A673 (cell line): ENCODE results near the gene SYP. TPM values are rescaled to one million over a fixed set of nuclear protein-coding genes. Genes with fewer than 3 reads are reported as not detected.
A peak's percentile ranks its signal among the peaks of the same experiment; 100 is the strongest.

Source experiments
- BruUV-seq: library from RNA; stranded (reverse); fragments of 400-500 nt; replicated peaks from 2 replicates; lab custom pipeline; 2021; lab: Mats Ljungman, UMichigan
- CTCF ChIA-PET: fragments of 300-600 bp; sonication (Branson Sonifier 250); formaldehyde crosslinking; loops from one replicate; lab custom pipeline; 2022; ENCODE audit warnings: antibody characterized with exemption; lab: Charles Lee
- POLR2A ChIA-PET: fragments of 300-600 bp; sonication (Branson Sonifier 250); formaldehyde crosslinking; loops from one replicate; lab custom pipeline; 2022; ENCODE audit warnings: antibody characterized with exemption; ENCODE audit not compliant: low non-redundant PET; lab: Charles Lee
- DNase-seq: peaks from one replicate; pipeline ENCODE4 v3.0.0-alpha.2; 2015; ENCODE audit warnings: low spot score
- H3K27ac ChIP-seq: fragments of 200-600 bp; sonication (generic); 2 replicates; pipeline ENCODE4 v1.5.1; 2016; ENCODE audit warnings: mixed run types, low read depth, mild to moderate bottlenecking, mixed read lengths, antibody characterized with exemption, low read length; ENCODE audit not compliant: poor library complexity, severe bottlenecking
- H3K27me3 ChIP-seq: fragments of 200-600 bp; sonication (generic); replicated peaks from 2 replicates; pipeline ENCODE4 v1.6.1; 2017; ENCODE audit warnings: mixed run types, low read depth, mild to moderate bottlenecking, mixed read lengths, antibody characterized with exemption, low read length; ENCODE audit not compliant: insufficient read depth, poor library complexity
- H3K36me3 ChIP-seq: fragments of 200-600 bp; sonication (generic); 2 replicates; pipeline ENCODE4 v1.6.1; 2016; ENCODE audit warnings: mixed run types, mild to moderate bottlenecking, mixed read lengths, antibody characterized with exemption, low read length; ENCODE audit not compliant: insufficient read depth, poor library complexity, severe bottlenecking
- H3K4me1 ChIP-seq: fragments of 200-600 bp; sonication (generic); 2 replicates; pipeline ENCODE4 v1.6.1; 2017; ENCODE audit warnings: mixed run types, mild to moderate bottlenecking, mixed read lengths, antibody characterized with exemption, low read length; ENCODE audit not compliant: insufficient read depth, poor library complexity, severe bottlenecking
- H3K4me3 ChIP-seq: fragments of 200-600 bp; sonication (generic); 2 replicates; pipeline ENCODE4 v1.5.1; 2016; ENCODE audit warnings: low read depth, mixed run types, mild to moderate bottlenecking, mixed read lengths, low read length; ENCODE audit not compliant: poor library complexity, severe bottlenecking
- H3K9me3 ChIP-seq: fragments of 200-600 bp; sonication (generic); 2 replicates; pipeline ENCODE4 v1.6.1; 2016; ENCODE audit warnings: mixed run types, low read depth, mild to moderate bottlenecking, mixed read lengths, antibody characterized with exemption, low read length; ENCODE audit not compliant: poor library complexity, severe bottlenecking
- EZH2 ChIP-seq: fragments of 200-600 bp; sonication (generic); IDR thresholded peaks from 2 replicates; pipeline ENCODE4 v1.6.1; 2017; ENCODE audit warnings: borderline replicate concordance, low read depth, mild to moderate bottlenecking, mixed read lengths, antibody characterized with exemption, low read length; ENCODE audit not compliant: poor library complexity, severe bottlenecking
- intact Hi-C: fragments of 100-400 bp; cut with micrococcal nuclease; formaldehyde crosslinking; loops from one replicate; pipeline ENCODE4 v1.10.0; 2022; ENCODE audit not compliant: unreplicated experiment
- total RNA-seq: library from RNA; stranded (reverse); gene quantifications from 2 replicates; pipeline ENCODE4 v1.2.3, GENCODE V29; 2021
- TF ChIP-seq, protein P1 (sequence below): fragments of 300-800, 200-600 bp; sonication (generic); conservative IDR thresholded peaks from 2 replicates; pipeline ENCODE4 v1.5.1; 2017; ENCODE audit warnings: low read depth, mild to moderate bottlenecking, antibody characterized with exemption, low read length, moderate library complexity, mixed read lengths

Gene SYP
- total RNA-seq, 1 experiment from 2014 or later, result 14.6 TPM

DNA sequence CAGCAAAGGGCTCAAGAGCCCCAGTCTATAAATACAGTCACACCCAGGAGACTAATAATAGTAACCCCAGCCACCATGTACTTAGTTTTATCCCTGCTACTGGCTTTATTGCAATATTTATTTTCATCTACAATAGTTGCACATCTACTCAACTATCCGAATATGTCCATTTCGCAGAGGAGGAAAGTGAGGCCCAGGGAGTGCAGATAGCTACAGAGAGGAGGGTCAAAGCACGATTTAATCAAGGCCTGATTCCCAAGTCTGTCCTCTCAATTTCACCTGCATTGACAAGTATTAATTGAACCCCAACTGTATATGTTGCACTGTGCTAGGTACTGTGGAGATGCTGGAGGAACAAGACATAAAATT is 32.3 kb downstream of the SYP start:
- TF ChIP-seq, protein P1, sequence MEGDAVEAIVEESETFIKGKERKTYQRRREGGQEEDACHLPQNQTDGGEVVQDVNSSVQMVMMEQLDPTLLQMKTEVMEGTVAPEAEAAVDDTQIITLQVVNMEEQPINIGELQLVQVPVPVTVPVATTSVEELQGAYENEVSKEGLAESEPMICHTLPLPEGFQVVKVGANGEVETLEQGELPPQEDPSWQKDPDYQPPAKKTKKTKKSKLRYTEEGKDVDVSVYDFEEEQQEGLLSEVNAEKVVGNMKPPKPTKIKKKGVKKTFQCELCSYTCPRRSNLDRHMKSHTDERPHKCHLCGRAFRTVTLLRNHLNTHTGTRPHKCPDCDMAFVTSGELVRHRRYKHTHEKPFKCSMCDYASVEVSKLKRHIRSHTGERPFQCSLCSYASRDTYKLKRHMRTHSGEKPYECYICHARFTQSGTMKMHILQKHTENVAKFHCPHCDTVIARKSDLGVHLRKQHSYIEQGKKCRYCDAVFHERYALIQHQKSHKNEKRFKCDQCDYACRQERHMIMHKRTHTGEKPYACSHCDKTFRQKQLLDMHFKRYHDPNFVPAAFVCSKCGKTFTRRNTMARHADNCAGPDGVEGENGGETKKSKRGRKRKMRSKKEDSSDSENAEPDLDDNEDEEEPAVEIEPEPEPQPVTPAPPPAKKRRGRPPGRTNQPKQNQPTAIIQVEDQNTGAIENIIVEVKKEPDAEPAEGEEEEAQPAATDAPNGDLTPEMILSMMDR, result no peak
- no peak for TF ChIP-seq EZH2
- Histone ChIP-seq H3K4me3 (no peak overlapping the region), H3K4me1 (peaks cover 6% of the 10 kb centered on the region), H3K27me3 (no peaks in the 10 kb centered on the region), H3K27ac (no peak overlapping the region), H3K9me3 (no peaks in the 10 kb centered on the region), H3K36me3 (no peaks in the 10 kb centered on the region)
- POLR2A ChIA-PET, result no interaction called here
- CTCF ChIA-PET, result no interaction called here
- no TSS peak for BruUV-seq
- intact Hi-C loops, result no loop called here
- DNase-seq, result no peak

DNA sequence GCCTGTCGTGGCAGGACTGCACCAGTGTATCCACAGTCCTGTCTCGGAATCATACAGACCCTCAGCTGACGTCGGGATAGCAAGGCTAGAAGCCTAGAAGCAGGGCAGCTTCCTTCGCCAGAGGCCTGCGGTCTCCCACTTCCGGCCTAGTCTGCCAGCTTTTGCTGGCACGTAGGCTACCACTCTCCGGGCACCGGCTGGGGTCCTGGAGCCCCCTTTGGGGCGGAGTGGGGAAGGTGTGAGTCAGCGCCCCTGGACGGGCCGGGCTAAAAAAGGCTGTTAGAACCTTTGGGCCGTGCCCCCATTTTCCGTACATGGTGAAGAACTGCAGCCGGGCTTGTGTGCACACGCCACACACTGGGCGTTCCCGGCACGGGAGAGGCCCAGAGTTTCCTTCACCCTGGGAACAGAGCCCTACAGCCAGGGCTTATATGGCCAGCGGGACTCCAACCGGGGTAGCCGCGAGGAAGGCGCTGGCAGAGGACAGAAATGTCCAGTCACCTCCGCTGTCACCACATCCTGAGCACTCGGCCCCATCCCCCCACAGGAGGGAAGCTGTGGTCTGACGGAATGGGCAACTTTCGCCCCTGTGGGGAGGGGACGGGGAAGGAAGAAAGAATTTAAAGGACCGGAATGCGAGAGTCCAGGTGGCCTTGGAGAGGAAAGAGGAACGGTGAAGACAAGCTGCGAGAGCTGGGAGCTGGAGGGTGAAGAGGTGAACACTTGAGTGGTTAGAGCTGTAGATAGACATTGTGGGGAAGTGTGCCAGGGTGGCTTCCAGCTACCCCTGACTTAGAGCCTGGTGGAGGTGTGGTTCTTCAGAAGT is 32.9 kb downstream of the SYP start:
- no peak overlapping the region for H3K27ac ChIP-seq
- TF ChIP-seq, protein P1, result no peak
- no peak for TF ChIP-seq EZH2
- ChIA-PET POLR2A (no interaction called here), CTCF (no interaction called here)
- H3K4me1 ChIP-seq, result peaks cover 6% of the 10 kb centered on the region
- BruUV-seq, result no TSS peak
- no peaks in the 10 kb centered on the region for H3K36me3 ChIP-seq
- no peaks in the 10 kb centered on the region for H3K9me3 ChIP-seq
- no peaks in the 10 kb centered on the region for H3K27me3 ChIP-seq
- no peak overlapping the region for H3K4me3 ChIP-seq
- DNase-seq, result no peak
- intact Hi-C loops, result no loop called here

DNA sequence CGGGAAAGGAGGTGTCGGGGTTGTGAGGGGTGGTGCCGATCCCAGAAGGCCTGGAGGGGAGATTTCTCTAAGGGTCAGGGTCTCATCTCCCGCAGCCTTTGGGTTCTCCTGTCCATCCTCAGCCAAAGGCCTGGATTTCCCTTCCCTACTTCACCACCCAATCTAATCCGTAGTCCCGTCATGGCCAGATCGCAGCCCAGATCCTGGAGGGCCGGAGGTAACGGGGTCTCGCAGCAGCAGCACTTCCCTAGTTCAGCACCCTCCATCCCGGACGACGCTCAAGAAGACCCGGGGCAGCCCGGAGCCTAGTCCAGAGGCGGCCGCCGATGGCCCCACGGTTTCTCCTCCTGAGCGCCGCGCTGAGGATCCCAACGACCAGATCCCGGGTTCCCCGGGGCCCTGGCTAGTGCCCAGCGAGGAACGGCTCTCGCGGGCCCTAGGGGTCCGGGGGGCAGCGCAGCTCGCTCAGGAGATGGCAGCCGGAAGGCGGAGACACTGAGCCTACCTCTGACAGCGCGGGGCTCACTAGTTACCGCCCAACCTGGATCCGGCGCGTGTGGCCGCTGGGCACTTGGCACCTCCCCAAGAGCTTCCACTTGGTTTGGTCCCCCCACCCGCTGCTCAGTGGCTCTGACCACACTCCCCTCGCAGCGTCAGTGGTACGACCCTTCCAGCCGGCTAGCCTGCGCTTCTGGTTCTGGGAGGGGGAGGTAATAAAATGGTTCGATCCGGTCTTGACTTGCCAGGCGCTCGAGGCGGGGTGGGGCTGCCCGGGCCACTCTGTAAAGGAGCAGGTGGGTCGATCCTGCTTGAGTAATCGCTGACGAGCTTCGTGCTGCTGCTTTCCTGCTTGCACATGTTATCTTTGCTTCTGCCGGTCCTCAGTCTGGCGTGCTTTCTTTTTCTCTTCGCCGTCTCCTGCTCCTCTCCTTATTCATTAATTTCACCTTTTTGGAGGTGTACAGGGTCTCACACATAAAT is 33.8 kb downstream of the SYP start:
- intact Hi-C loops, result no loop called here
- H3K36me3 ChIP-seq, result no peaks in the 10 kb centered on the region
- peak; percentile 67 for DNase-seq
- no peak overlapping the region for H3K27ac ChIP-seq
- CTCF ChIA-PET, result no interaction called here
- peaks cover 6% of the 10 kb centered on the region for H3K4me1 ChIP-seq
- BruUV-seq, result no TSS peak
- no peaks in the 10 kb centered on the region for H3K27me3 ChIP-seq
- TF ChIP-seq, protein P1, result no peak
- TF ChIP-seq EZH2, result no peak
- H3K4me3 ChIP-seq, result no peak overlapping the region
- H3K9me3 ChIP-seq, result no peaks in the 10 kb centered on the region
- POLR2A ChIA-PET, result interaction anchor here (0.7 kb wide), 1 partner anchor 25 kb away, joined by 5 read pairs; no protein-coding TSS in a partner anchor
